ENCODE data around the gene BTBD1.
"Not testable (repeated sequence)": the region's sequence is repeated elsewhere in the genome, so short reads cannot be mapped to it uniquely, and the experiment has no call there.

BTBD1 gene

DNA sequence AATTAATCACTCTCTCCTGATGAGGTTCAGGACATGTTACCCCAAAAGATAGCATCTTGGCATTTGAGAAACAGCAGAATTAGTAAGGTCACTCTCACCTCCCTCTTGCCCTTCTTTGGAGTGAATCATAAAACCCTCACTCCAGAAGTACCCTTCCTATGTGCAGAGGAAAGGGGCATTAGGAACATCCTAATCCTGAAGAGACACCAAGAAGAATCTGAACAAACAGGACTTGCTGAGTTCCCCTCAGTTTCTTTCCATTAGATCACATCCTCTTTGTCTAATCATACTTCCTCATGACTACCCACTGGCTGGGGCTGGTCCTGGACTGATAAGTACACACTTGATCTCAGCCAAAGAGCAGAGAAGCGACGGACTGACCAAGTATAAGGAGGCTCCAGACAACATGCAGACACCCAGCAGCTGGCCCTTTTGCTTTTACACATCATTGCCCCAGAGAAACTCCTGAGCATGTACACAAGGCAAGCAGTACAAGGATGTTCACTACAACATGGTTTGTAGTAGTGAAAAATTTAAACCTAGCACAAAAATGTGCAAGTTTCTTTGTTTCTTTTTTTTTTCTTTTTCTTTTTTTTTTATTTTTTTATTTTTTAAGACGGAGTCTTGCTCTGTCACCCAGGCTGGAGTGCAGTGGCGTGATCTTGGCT lies 25.4 kb upstream of the BTBD1 start:
- no peak for DNase-seq

DNA sequence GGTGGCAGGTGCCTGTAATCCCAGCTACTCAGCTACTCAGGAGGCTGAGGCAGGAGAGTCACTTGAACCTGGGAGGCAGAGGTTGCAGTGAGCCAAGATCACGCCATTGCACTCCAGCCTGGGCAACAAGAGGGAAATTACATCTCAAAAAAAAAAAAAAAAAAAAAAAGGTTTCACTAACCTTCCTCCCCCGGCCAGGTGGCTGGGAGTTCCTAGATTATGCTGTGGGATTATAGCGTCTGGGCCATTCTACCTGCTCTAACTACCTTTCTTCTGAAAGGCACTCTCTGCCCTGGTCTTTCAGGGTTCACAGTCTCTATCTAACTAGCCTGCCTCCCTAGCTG lies 24.9 kb upstream of the BTBD1 start:
- not testable (repeated sequence) for DNase-seq

DNA sequence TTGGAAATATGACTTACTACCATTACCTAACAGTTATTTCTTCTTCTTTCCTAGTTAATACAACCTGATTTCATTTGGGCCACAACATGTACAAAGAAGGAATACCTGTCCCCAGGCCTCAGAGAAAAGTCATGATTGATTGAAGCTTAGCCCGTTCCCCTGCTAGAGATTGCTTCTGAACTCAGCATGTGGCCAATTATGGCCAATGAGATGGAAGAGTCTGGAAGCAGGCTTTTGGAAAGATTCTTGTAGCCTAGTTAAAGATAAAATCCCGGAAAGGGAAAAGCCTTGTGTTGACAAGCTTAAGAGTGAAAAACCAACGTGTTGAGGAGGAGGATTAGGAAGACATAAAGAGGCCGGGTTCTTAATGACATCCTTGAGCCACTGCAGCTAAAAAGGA lies 23.4 kb upstream of the BTBD1 start:
- DNase-seq = no peak

DNA sequence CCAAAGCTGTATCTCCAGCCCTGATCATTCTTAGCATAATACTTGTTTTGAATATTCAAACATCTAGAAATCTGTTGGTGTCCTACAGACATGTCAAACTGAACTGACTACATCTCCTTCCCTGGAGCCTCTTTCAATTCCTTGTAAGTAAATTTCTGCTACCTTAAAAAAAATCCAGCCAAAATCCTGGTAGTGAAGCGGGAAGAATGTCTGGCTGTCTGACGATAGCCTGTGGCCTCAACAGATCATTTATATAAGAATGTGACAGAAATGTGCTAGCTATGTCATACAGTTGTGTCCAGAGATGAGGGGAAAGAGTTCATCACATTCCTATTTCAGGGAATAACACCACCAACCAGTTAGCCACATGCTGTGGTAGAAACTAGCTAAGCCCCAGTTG lies 21.8 kb upstream of the BTBD1 start:
- DNase-seq = no peak

DNA sequence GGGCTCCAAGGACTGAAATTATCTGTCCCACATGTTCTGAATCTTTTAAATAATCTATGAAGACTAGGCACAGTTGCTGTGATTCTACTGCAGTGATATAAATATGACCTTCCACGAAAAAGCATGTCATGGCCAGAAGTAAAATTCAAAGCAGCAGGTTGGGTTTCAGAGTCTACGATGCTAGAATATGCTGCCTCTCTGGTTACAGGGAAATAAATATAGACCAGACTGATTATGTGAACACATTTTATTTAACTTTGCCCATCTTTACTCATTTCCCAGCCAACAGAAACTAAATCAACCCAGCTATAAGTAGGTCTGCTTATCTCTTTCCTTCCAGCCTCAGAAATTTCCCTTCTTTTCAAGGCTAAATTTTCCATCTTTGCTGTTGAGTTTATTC lies 20.5 kb upstream of the BTBD1 start:
- no peak for DNase-seq

DNA sequence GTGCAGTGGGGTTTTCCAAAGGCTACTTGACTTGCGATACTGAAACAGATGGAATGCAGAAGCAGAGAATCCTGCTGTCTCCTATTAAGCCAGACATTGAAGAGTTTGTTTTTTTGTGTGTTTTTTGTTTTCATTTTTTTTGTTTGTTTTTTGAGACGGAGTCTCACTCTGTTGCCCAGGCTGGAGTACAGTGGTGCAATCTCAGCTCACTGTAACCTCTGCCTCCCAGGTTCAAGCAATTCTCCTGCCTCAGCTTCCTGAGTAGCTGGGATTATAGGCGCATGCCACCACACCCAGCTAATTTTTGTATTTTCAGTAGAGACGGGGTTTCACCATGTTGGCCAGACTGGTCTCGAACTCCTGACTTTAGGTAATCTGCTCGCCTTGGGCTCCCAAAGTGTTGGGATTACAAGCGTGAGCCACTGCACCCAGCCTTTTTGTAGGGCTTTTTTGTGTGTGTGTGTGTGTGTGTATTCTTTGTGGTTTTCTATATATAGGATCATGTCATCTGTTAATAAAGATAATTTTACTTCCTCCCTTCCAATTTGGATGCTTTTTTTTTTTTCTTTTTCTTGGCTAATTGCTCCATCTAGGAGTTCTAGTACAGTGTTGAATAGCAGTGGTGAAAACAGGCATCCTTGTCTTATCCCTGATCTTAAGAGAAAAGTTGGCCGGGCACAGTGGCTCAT lies 19.0 kb upstream of the BTBD1 start:
- not testable (repeated sequence) for DNase-seq

DNA sequence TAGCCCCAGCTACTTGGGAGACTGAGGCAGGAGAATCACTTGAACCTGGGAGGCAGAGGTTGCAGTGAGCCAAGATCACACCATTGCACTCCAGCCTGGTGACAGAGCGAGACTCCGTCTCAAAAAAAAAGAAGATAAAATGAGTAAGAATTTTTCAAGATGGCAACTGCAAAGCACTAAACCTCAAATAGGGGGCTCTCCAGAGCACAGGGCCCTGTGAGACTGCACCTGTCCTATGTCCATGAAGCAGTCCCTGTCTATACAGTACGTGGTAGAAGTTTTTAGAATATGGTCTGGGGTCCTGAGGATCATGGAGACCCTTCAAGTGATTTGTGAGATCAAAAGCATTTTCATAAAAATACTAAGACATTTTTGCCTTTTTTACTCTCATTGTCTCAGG lies 18.4 kb upstream of the BTBD1 start:
- DNase-seq = not testable (repeated sequence)

DNA sequence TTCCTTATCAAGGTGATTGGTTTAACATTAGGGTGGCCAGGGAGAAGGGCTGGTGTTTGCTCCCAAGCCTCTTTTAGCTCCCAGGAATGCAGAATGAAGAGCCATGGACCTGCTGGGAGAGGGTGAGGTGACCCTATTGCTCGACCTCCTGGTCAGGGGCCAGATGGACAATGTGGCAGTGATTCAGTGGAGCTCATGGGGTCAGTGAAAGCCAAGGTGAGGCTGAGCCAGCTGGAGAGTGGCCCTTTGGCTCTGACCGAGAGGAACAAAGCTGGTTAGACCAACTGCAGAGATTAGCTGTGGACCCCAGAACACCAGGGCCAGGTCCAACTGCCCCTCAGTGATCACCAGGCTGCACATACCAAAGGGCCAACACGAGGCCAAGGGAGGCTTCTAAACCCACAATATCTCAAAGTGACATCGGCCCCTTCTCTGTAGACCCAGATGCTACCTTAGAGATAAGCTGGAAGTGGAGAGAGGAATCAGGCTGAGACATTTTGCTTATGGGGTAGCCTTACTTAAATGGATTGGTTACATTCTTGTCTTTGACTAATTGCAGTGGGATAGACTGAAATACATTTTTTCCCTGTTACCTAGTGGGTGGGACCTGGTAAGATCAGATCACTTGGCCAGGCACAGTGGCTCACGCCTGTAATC lies 15.8 kb upstream of the BTBD1 start:
- DNase-seq = no peak

DNA sequence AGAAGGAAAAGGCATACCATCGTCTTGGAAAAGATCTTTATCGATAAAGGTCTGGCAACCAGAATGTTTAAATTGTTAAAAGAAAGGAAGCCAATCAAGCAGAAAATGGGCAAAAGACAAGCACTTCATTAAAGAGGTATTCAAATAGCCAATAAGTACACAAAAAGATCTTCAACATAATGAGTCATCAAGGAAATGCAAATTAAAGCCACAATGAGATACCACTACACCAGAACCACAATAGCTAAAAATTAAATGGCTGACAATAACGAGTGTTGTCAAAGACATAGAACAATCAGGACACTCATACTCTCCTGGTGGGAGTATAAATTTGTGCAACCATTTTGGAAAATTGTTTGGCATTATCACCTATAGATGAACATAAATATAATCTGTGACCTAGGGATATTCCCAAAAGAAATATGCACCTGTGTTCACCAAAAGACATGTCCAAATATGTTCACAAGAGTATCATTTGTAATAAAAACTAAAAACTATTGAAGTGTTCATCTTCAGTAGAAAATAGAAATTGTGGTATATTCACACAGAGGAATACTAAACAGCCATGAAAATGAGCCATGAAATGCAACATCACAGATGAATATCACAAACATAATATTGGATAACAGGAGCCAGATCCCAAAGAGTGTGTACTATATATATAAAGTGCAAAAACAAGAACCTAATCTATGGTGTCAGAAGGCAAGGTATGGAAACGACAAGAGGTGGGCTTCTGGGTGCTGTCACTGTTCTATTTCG lies 14.4 kb upstream of the BTBD1 start:
- DNase-seq = no peak

DNA sequence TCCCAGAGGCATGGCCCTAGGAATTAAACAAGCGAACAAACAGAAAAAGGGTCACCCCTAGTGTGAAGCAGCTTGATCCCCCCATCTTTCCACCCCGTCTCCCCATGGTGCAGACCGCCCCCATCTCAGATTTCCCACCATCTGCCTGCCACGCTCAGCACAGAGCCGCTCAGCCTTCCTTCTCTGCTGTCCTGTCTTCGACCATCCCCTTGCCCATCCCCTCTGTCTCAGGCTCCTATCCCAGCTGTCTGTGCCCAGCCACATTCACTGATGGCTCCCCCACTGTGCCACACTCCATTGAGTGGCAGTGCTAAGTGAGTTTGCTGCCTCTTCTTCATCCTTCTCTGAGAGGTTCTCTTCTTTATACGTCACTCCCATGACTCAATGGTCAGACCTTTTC lies 11.7 kb upstream of the BTBD1 start:
- no peak for DNase-seq

DNA sequence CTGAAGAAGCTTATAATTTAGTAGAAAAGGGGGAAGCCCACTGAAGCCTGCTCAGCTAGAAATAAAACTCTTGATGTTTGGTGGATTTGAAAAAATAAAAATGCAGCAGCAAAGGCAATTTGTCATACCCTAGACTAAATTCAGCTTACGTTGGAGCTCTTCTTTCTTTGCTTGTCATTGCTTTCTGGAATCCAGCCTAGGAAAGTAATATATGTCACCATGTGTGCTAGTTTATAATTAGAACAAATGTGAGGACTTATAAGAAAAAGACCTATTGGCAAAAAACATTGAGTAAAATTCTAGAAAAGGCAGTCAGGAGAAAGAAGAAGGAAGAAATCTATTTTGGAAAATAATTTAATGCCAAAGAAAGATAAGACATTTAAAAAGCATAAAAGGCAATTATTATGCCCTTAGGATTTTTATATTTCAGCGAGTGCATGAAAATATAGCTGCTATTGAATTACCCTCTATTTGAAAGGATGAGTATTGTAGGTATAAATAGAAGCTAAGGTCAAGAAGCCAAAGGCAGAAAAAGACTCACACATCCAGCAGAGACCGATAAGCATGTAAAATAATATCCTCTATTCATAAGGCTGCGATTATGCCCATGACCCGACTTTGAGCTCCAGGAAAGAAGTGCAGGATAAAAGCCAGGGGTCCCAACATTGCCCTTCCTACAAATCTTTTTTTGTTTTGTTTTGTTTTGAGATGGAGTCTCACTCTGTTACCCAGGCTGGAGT lies 10.6 kb upstream of the BTBD1 start:
- no peak for DNase-seq

DNA sequence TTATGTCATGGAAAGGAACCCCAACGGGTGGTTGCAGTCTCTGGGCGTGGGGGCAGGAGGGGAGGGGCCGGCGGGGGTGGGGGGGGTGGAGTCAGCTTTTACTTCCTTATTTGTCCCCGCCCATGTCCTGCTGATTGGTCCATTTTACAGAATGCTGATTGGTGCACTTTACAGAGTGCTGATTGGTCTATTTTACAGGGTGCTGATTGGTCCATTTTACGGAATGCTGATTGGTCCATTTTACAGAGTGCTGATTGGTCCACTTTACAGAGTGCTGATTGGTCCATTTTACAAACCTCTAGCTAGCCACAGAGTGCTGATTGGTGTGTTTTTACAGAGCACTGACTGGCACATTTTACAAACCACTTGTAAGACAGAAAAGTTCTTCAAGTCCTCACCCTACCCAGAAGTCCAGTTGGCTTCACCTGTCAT lies 2.2 kb upstream of the BTBD1 start:
- DNase-seq = not testable (repeated sequence)

DNA sequence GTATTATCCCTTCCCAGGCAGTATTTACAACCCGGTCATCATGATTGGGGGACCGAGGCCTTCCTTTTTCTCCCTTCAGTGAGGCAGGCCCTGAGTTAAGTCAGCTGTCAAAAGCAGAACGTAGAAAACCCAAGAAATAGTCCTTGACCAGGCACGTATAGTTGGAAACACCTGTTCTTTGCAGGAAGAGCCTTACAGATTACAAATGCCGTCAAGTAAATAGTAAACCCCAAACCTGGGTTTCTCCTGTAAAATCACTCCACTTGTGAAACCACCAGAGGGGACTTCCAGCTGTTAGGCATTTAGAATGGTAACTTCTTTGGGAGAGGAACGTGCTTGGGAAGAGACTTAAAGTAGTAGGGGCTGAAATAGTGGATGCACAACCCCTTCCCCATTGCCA lies 1.0 kb upstream of the BTBD1 start:
- no peak for DNase-seq

DNA sequence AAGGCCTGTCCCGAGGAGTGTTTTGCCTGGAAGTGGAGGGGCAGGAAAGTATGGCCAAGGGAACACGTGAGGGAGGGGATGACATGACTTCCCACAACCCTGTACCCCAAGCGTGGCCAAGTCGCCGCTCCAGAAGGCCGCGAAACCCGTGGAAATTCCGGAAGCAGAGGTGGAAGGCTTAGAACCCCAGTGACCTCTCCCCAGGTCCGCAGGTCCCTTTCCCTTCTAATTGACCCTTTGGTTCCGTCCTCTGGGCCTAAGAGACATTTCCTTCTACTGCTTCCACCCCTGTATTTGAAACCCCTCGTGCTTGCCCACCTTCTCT lies 548 bp upstream of the BTBD1 start:
- DNase-seq = no peak

DNA sequence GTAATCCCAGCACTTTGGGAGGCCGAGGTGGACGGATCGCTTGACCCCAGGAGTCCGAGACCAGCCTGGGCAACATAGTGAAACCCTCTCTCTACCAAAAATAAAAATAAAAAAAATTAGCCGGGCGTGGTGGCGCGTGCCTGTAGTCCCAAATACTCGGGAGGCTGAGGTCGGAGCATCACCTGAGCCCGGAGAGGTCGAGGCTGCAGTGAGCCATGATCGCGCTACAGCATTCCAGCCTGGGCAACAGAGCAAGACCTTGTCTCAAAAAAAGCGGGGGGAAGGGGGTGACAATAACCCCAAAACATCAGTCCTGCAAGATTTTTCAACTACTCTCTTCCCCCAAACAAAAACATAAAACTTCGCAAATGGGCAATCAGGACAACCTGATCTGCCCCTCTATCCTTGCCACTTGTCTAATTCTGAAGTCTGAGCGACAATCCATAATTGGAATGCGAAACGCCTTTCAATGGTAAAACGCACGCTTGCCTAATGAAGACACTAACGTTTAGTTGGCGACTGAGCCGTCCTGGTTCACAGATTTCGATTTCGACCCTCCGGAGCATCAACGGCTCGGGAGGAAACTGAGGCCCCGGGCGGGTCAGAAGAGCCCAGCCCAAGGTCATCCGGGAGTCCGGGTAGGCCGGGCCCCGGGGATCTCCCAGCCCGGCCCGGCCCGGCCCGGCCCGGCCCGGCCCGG lies 868 bp downstream of the BTBD1 start:
- DNase-seq = no peak

DNA sequence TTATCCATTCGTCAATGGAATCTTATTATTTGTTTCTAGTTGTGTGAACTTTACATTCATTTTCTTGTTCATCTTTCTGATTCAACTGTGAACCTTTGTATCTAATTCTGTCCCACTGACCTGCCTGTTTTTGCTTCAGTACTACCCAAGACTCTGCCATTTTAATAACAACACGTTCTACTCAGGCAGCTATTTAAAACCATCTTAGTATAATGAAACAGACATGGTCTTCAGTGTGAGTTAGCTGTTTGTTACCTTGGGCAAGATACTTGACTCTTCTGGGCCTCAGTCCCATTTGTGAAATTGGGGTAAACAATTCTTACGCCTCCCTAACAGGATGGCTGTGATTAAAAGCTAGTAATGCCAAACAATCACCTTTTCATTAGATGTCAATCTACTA lies 1.6 kb downstream of the BTBD1 start:
- no peak for DNase-seq

DNA sequence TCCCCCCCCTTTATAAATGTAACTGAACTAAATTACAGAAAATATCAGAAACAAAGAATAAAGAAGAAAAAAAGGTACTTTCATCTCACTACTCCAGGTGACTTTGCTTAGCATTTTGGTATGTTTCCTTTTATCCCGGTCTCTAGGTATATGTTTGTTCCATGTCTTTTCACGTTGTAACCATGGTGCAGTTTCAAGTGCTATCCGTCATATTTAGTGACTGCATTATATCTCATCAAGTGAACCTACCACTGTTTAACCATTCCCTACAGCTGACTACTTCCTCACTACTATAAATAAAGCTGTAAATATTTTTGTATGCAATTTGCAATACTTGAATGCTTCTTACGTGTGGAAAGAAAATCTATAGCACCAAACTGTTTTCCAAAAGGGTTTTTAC lies 2.2 kb downstream of the BTBD1 start:
- DNase-seq = no peak

DNA sequence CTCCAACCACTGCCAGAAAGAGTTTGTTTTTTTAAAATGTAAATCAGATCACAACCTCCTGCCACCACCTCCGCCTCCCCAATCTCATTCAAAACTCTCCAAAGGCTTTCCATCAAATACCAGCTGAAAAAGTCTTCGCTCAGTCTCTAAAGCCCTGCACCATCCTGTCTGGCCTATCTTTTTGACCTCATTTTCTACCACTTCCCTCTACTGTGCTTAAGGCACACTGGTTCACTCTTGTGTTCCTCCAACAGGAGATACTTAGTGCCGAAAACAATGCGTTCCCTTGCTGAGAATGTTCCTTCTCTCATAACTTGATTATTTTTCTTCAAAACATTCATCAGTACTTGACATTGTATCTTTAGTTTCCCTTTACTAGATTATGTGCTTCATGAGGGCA lies 3.5 kb downstream of the BTBD1 start:
- DNase-seq = no peak

DNA sequence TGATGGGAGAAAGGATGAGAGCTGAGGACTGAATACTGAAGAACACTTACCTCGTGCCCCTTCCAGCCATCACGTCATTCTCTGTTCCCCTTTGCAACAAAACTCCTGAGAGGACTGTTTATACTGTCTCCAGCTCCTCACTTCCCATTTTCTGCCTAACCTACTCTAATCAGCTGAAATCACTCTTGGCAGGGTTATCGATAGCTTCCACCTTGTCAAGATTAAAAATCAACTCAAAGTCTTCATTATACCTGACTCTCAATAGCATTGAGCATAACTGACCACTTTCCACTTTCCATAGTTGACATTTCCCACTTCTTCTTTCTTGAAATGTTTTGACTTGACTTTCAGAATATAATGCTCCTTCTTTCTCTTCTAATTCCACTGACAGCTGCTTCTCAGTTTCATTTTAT lies 4.3 kb downstream of the BTBD1 start:
- DNase-seq = no peak

DNA sequence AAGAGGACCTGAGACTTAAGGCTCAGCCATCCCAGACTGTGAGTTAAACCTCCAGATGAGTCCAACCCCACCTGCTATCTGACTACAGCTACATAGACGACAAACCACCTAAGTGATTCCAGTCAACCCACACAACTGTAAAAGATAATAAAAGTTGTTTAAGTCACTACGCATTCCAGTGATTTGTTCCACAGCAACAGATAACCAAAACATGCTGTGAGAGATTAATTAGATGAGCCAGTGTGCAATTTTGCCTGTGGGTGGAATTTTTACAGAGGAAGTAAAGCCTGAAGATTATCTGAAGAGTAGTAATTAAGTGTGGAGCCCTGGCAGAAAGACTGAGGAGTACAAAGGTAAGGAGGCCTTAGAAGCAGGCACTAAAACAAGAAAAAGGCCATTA lies 5.4 kb downstream of the BTBD1 start:
- no peak for DNase-seq

DNA sequence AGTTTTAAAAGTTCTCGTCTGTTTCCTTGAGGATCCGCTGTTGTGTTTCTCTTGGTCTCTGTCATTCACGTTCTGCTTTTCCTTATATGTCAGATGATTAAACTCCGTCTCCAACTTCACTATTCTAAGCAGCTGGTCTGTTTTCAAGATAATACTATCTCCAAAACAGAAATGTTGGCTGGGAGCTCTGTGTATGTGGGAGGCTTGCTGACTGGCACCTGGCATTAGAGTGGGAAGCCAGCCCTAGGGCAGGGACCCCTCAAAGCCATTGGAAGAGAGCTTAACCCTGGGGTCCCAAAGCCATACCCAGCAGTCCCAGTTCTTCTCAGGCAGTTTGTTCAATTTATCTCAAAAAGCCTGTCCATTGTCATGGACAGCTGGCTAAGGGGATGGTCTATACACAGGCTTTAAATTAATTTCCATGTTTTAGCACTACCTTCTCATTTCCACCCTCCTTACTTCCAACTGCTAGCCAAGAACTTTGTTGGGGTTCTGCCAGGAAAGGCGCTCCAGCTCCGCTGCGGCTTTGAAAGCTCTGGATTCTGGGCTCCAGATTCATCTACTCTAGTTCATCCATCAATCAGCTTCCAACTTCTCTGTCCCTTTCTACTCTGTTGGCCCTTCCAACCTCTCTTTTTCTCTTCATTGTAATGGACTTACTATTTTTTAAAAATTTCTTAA lies 9.2 kb downstream of the BTBD1 start:
- DNase-seq = no peak

DNA sequence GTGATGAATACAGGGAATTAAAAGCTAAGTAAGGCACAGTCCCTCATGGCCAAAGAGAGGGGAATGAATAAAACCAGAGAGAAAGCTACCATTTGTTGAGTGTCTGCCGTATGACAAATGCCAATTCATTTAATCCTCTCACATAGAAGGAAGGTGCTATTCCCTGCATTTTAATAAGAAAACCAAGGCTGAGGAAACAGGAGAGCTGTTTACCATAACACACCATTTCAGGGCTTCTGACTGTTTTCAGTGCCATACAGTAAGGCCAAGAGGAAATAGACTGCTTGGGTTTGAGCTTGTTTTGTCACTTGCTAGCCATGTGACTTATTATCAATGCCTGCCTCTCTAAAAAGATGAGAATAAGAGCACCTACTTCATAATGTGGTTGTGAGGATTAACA lies 10.1 kb downstream of the BTBD1 start:
- no peak for DNase-seq
